NCI-H345 treated with DMSO at 0.1 percent for 48 hours (cell line): Measurements from ENCODE around the gene ARHGAP29.

Experiments
- DNase-seq: peaks from one replicate; lab custom pipeline; 2025; ENCODE audit not compliant: unreplicated experiment; lab: John Stamatoyannopoulos, UW

ARHGAP29 gene, protein sequence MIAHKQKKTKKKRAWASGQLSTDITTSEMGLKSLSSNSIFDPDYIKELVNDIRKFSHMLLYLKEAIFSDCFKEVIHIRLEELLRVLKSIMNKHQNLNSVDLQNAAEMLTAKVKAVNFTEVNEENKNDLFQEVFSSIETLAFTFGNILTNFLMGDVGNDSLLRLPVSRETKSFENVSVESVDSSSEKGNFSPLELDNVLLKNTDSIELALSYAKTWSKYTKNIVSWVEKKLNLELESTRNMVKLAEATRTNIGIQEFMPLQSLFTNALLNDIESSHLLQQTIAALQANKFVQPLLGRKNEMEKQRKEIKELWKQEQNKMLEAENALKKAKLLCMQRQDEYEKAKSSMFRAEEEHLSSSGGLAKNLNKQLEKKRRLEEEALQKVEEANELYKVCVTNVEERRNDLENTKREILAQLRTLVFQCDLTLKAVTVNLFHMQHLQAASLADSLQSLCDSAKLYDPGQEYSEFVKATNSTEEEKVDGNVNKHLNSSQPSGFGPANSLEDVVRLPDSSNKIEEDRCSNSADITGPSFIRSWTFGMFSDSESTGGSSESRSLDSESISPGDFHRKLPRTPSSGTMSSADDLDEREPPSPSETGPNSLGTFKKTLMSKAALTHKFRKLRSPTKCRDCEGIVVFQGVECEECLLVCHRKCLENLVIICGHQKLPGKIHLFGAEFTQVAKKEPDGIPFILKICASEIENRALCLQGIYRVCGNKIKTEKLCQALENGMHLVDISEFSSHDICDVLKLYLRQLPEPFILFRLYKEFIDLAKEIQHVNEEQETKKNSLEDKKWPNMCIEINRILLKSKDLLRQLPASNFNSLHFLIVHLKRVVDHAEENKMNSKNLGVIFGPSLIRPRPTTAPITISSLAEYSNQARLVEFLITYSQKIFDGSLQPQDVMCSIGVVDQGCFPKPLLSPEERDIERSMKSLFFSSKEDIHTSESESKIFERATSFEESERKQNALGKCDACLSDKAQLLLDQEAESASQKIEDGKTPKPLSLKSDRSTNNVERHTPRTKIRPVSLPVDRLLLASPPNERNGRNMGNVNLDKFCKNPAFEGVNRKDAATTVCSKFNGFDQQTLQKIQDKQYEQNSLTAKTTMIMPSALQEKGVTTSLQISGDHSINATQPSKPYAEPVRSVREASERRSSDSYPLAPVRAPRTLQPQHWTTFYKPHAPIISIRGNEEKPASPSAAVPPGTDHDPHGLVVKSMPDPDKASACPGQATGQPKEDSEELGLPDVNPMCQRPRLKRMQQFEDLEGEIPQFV

DNA sequence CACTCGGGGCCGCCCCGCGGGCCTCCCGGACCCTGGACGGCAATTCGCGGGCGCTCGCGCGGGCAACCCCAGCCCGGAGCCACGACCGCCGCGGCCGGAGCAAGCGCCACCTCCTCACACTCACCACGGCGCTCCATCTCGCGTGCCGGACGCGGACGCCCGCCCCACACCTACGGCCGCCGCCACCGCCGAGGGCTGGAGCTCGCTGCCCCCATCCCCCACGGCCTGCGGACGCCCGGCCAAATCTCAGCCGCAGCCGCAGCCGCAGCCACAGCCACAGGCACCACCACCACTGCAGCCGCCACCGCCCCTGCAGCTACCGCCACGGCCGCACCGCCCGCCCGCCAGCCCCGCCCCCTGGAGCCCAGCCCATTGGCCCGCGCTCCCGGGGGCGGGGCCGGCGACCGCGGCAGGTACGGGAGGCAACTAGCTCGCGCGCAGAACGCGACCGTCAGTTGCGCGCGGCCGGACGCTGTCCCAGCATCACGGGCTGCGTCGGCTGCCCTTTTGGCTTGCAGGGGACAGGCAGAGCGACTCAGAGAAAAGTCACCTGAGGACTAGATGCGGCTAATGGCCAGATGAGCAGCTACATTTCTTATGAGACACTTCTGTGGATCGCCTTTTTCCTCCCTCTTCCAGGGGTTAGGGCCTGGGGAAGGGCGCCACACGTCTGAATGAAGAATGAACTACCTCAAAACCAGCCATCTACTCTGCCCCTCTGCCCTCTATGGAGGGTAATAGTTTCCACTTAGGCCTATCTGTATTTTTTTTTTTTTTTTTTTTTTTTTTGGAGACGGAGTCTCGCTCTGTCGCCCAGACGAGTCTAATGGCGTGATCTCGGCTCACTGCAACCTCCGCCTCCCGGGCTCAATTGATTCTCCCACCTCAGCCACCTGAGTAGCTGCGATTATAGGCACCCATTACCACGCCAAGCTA is at the start of gene ARHGAP29:
Gene ARHGAP29 (minus strand): TSS at position 294 of the 936 bp plus-strand sequence. CDS start 5,973 bp downstream, outside the sequence.
- peak; percentile 66 for DNase-seq

DNA sequence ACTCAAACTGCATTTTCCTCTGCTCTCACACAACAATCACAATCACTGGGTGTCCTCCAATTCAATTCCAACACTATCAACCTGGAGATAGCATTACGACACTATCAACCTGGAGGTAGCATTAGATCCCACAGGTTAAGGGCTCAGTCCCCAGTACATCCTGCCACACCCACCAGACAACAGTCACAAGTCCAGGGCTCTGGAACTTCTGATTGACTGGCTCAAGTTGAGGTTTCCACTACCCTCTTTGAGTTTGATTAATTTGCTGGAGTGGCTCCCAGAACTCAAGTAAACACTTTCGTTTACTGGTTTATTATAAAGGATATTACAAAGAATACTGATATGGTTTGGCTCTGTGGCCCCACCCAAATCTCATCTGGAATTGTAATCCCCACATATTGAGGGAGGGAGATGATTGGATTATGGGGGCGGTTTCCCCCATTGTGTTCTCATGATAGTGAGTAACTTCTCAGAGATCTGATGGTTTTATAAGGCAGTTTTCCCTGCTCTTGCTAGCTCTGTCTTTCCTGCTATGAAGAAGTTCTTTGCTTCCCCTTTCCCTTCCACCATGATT is 49.6 kb upstream of the ARHGAP29 start:
- DNase-seq = no peak

DNA sequence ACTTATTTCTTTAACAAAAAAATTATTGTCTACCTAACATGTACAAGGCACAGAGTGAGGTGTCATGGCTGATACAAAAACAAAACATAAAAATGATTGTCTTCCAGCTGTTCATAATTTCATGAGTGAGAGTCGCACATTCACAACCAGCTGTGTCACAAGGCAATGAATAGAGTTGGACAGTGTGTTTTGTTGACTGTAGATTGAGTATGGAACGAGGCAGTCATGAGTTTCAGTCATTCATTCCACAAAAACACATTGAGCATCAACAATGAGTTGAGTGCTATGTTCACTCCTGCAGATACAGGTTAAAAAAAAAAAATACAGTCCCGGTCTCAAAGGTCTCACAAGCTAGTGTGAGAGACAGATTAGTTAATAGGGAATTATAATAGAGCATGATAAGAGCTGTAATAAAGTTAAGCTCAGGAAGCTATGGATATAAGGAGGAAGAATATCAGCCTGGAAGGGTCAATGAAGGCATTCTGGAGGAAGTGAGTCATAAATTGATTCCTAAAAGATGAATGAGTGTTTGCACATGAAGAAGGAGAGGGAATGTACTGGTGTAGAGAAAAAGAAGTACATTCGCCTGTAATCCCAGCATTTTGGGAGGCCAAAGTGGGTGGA is 47.8 kb upstream of the ARHGAP29 start:
- no peak for DNase-seq

DNA sequence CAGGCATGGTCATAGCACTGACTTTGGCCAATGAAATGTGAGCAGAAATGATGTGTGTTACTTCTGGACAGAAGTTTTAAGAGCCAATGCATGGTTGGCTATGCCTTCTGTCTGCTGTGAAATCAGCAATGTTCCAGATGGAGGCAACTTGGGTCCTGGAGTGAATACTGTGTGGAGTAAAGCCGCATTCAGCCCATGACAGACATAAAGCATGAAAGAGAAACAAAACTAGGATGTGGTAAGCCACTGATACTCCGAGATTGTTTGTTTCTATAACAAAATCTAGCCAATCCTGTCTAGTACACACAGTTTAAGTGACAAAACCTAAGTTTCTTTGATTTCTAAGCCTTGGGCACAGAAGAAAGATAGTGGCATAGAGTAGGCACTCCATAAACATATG is 47.1 kb upstream of the ARHGAP29 start:
- DNase-seq = no peak

DNA sequence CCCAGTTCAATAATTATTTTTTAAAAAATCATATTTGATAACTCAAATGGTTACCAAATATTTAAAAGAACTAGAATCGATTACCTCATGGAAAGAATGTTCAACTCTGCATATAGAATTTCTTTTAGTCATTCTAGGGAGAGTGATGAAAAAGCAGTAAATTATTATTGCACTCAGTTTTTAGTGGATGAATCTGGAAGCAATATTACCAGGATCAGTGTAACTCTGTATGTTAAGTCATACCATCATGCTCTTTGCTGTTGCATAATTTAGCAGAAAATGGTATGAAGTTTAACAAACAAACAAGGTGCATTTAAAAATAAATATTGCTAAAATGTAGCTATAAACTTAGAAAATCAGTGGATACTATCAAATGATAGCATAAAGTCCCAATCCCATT is 46.1 kb upstream of the ARHGAP29 start:
- no peak for DNase-seq

DNA sequence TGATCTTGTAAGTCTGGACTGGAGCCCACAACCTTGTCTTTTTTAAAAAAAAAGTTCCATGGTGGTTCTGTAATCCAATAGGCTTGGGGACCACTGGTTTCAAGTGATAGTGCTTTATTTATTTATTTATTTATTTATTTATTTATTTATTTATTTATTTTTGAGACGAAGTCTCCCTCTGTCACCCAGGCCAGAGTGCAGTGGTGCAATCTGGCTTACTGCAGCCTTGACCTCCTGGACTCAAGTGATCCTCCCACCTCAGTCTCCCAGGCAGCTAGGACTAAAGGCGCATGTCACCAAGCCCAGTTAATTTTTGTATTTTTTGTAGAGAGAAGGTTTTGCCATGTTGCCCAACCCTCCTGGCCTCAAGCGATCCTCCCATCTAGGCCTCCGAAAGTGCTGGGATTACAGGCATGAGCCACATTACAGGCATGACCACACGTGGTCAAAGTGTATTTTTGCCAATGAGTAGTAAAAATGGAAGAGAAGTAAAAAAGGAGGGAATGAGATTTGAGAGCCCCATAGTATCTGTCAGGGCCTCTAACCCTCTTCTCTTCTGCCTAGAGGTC is 44.8 kb upstream of the ARHGAP29 start:
- no peak for DNase-seq

DNA sequence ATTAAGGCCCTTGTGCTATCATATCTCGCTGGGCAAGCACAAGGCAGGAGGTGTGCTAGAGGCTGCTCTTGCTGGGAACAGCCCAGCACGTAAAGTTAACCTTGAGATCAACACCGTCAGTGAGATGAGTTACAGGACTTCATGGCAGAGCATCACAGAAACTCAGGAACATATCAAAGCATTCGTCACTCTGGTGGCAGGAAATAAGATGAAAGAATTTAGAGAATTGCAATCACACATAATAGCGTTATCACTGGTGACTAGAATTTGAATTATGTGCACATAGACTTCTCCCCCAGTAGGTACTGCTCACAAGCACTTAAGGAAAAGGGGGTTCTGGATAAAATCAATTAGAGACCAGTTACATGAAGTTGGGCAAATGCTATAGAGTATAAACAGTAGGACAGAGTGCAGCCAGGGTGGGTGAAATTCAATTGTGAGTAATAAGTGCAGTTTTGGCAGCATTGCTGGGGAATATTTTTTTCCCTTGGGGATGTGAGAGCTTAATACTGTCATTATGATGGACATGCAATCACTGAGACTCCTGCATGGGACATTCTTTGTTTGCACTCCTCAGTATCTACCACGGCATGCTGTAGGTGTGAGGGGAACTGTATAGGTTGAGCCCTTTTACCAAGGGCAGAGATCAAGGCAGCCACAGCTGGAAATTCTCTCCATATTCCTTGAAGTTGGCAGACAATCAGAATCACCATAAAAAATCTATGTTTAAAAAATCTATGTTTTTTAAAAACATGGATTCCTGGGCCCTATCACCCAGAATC is 44.2 kb upstream of the ARHGAP29 start:
- no peak for DNase-seq

DNA sequence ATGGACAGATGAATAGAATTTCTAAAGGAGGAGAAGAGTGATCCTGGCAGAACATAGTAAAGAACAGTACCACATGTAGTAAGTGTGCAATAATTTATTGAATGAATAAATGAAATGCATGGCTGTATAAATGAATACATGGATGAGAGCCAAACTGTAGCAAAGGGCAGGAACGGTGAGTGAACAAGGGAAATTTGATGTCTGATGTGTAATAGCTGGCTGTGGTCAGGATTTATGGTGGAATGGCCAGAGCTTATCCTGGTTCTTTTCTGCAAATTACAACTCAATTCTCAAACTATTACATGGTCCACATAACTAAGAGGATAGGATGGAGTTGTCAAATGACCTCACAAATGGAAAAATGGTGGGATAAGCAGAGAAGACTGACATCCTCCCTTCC is 43.2 kb upstream of the ARHGAP29 start:
- DNase-seq = no peak

DNA sequence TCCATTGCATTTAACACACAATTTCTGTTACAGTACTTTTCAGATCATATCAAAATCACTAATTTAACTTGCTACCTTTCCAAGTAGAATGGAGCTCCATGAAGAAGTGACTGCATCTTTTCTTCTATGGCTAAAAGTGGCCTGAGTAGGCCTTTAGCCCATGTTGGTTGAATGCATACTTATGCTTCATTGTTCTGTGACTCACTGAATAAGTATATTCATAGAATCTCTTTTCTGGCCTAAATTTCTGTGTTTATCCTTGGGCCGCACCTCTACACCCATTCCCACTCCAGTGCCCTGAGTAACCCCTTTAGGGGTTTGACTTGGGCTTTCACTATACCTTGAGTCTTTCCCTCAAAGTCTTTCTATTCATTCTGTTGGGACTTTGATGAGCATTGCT is 42.1 kb upstream of the ARHGAP29 start:
- DNase-seq = no peak

DNA sequence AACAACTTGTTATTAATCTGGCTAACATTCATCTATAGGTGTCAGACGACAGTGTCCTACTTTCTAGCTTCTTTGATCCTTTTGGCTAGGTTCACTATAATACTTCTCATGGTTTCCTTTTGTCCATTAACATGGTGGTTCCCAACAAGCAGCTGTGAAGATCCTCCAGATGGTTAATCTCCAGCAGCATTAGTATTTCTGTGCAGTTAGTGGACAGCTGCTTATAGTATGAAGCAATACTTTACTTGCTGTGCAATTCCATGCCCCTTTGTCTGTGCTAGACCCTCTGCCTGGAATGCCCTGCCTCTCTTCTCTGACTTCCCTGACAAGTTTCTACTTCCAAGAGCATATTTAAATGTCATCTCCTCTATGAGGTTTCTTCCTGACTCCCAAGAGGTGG is 41.7 kb upstream of the ARHGAP29 start:
- no peak for DNase-seq

DNA sequence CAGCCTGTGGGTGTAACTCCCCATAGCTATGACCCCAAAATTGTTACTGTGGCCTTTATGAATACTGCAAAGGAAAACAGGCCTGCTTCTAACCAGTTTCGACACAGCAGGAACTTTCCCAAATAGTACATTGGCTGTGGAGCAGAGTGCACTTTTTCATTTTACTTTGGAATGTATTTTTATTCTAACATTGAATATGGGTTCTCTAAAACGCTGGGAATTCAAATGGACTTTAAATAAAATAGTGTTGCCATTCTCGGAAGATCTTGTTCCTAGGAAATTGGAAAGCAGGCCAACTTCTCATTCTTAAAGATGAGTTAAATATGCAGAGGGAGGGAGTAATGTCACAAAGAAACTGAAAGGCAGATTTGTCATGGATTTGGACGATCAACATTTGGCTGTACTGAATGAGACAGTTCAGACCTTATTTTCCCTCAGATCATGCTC is 39.6 kb upstream of the ARHGAP29 start:
- no peak for DNase-seq

DNA sequence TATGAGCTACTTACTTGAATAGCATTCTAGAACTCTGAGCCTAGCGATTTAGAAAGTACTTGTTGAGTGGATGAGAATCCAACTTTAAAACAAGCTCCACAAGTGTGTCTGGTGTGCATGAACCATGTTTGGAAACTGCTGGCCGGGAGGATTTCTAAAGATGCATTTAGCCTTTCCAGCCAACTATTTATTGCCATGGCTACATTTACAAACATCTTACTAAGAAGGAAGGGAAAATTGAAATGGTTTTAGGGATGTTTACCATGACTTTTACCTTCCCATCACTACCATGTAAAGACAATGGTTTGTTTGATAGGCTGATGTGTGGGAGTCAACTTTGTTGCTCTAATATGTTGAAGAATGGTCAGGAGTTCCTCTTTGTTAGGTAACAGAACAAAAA is 37.7 kb upstream of the ARHGAP29 start:
- no peak for DNase-seq

DNA sequence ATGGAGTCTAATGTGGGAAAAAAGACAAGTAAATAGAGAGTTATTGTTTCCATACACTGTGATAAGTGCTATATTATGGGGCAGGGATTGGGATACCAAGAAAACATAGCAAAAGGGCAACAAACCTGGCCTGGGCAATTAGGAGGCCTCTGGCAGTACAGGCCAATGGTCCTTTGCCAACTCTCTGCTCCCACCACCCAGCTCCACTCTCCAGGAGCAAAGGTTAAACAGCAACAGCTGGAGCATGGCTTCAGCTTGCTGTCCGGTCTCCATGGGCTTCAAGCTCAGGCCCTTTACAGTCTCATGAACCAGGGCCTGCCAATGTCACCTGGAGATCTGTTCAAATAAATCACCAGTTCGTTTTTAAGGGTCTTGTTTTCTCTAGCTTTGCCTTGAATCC is 37.2 kb upstream of the ARHGAP29 start:
- no peak for DNase-seq

DNA sequence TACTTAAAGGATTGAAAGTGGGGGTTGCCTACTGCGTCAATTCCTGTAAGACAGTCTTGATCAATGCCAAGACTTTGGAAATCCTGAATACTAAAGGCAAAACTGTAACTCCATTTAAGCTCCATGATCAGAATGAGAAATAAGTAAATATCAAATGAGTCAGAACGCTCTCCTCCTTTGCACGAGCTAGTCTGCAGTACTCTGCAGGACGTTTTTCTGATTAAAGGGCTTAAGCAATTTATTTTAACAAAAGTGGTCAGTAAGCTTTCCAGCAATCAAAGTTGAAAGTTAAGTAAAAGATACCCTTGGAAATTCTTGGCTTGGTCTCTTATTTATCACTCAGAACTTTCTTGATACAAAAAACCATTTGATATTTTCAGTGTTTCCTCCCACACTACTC is 35.7 kb upstream of the ARHGAP29 start:
- no peak for DNase-seq

DNA sequence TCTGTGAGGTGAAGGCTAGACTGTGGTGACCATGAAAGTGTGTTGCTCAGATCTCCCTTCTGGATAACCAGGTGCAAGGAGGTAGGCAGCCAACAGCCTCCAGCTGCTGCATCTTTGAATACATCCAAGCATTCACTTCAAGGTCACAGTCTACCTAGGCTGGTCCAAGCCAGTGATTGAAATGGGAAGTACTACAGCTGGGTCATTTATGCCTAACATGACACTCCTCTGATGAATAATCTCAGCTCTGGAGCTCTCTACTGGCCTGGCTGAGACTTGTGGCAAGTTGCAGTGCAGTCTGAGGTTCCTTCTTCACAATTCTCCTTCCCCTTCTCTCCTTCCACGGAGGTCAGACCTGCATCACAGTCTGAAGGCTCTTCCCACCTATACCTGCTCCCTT is 35.0 kb upstream of the ARHGAP29 start:
- DNase-seq = no peak

DNA sequence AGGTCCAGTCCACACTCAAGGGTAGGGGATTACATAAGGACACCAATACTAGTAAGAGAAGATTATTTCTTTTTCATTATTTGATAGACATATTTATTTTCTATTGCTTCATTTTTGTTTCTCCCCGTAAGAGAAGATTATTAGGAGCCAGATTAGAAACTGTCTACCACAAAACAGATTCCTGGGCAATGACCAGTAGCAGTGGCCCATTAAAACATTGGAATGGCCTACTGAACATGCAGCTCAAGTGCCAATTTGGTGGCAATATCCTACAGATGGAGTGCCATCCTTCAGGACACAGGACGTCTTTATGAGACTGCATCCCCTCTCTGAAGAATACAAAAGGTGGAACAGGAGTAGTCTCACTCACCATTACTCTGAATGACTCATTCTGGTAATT is 34.0 kb upstream of the ARHGAP29 start:
- no peak for DNase-seq

DNA sequence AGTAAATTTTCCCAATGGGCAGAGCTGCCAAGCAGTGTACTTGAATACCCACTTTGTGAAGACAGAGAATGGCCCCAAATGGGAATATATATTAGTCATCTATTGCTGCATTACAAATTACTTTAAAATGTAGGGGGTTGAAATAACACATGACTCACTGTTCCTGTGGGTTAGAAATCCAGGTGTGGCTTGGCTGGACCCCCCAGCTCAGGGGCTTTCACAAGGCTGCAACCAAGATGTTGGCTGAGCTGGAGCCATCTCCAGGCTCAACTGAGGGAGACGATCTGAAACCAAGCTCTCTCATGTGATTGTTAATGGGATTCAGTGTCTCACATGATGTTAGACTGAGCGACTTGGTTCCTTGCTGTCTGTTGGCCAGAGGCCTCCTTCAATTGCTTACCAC is 33.4 kb upstream of the ARHGAP29 start:
- DNase-seq = no peak

DNA sequence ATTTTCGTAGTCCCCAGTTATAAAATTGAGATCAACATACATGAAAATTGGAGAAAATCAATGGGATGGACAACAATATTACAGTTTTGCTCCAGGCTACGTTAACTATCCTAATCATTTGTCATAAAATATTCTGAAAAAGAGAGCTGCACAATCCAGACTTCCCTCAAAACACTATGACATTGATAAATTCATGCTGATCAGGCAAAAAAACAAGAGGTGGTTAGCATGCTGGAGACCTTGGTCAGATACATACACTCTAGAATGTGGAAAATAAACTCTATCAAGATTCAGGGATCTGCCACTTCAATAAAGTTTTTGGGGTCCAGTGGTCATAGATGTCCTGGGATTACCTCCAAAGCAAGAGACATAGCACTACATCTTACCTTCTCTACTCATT is 32.5 kb upstream of the ARHGAP29 start:
- DNase-seq = no peak
